Central memory CD4-positive, alpha-beta T cell (primary cell): ENCODE measurements around the gene MYO5B.

ENCODE experiments used
- DNase-seq: peaks from one replicate; pipeline ENCODE4 v3.0.0; 2022

Gene MYO5B

DNA sequence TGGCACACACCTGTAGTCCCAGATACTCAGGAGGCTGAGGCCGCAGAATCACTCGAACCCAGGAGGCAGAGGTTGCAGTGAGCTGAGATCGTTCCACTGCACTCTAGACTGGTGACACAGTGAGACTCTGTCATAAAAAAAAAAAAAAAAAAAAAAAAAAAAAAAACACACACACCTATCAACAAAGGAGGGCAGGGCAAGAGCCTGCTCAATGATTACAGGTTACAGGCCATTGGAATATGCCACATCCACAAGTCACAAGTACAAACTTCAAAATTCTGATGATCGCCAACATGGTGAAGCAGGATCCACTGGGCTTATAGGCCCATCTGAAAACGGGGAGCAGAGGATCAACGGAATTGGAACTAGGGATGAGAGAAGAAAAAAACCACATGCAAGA lies 6.3 kb downstream of the MYO5B start:
- DNase-seq, result no peak

DNA sequence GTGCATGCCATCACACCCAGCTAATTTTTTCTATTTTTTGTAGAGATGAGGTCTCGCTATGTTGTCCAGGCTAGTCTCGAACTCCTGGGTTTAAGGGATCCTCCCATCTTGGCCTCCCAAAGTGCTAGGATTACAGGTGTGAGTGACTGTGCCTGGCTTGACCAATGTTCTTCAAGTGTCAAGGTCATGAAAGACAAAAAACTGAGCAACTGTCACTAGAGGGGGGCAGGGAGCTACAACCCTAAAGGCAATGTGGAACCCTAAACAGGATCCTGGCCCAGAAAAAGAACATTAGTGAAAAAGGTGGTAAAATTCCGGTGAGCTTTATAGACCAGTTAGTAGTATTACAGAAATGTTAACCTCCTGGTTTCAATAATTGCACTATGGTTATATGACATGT lies 7.3 kb downstream of the MYO5B start:
- no peak for DNase-seq

DNA sequence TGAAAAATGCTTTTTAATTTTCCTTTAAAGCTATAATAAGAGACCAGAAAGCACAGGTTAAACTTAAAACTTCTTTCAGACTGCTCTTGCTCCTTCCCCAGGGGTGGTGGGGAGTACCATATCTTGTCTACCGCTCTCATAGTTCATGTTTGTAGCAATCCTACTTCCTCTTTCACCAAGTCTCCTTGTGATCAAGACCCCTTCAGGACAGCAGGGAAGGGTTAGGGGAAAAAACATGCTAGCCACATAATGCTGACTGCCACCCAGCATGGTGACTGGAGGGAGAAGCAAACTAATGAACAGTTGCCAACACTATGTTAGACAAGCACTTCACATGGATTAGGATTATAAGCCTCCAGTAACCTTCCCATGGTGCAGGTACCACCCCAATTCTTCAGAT lies 8.6 kb downstream of the MYO5B start:
- no peak for DNase-seq

DNA sequence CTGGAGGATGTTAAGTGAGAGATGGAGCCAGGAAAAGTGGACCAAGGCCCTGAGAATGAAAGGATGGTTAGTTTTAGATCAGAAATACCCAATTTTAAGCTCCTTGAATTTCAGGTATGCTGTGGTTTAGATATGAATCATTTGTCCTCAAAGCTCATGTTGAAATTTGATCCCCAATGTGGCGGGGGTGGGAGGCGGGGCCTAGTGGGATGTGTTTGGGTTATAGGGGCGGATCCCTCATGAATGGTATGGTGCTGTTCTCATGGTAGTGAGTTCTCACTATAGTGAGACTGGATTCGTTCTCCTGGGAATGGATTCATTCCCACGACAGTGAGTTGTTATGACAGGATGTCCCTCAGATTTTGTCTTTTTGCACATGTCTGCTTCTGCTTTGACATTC lies 11.4 kb downstream of the MYO5B start:
- no peak for DNase-seq

DNA sequence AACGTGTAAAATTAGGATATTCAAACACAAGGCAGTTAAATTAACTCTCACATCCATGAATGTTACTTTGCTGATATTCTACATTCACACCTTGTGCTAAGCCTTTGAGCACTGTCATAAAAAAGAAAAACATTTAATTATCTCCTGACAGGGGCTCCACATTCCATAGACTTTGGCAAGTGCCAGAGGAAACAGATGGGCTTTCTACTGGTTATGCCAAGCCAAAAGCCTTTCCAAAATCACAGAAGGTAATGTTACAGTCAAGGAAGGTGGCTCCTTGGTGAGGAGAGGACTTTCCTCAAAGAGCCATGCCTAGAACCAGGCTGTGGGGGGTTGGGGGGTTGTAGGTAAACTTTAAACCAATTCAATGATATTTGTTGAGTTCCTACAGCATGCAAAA lies 12.4 kb downstream of the MYO5B start:
- no peak for DNase-seq

DNA sequence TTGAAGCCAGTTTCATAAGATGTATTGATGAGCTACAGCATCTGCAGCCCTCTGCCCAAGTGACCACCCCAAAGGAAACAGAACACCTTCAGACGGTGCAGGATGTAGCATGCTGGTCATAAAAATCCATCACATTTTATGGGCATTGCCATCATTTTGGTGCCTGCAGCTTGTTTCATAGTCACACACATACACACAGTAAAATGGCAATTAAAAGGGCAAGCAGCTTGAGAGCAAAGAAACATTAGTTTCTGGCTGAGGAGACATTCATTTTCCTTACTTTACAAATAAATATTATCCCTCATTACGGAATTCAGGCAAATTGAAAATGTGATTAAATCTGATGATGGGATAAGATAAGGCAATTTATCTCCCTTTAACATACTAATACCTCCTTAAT lies 13.4 kb downstream of the MYO5B start:
- no peak for DNase-seq

DNA sequence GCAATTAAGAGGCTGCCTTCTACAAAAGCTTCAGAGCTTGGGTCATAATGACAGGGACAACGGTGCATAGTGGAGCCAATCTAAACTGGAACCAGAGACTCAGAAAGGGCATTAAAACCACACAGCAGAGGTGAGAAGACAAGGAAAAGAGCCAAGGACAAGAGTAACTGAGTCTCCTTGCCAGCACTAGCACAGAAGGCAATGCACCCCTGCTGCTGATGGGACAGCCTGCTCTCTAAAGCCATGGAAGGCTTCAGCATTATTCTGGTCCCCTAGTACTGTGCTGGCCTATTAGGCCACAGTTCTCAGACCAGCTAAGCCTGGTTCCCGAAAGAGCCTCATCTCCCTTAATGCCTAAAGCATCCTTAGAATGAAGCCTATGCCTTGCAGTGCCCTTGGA lies 15.5 kb downstream of the MYO5B start:
- DNase-seq, result no peak

DNA sequence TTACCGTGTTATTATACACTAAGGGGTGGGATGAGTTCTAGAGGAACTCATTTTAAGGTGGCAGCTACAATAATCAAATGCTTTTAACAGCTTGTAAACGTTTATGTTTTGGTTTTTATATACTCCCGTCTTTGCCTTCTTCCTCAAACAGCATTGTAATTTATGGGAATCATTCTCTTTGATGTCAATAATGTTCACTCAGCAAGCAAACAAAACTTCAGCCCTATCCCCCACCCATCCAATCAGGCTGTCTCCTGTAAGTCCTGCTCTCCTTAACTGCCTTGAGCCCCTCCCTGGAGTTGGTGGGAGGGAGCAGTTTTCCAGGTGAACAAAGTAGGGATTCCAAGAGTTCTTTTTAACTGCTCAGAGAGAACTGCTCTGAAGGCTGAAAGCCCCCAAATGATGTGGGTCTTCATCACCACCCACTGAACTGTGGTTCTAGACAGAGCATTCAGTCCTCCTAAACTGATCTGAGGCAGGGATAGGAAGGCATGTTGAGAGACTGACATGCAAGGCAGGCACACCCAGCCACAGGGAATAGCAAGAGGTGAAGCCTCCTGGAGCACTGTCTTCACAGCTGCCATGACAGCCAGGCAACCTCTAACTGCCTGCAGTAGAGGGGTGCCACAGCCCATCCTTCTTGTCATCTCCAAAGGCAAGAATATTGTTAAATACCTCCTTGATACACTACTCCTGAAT lies 17.5 kb downstream of the MYO5B start:
- DNase-seq, result no peak

DNA sequence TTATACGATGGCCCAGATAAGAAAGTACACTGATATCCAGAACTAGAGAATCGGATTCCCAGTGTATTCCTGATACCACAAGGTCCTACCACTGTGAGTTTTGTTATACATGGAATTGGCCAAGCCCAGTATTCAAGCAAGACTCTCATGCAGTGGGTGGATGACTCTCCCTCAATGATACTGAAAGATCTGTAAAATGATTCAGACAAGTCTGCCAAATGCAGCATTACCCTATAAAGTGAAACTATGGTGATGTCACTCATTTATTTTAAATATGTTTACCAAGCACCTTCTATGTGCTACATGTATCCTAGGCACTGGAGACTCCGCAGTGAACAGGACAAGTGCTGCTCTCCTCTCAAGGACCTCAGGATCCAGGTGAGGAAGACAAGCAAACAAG lies 22.6 kb downstream of the MYO5B start:
- no peak for DNase-seq

DNA sequence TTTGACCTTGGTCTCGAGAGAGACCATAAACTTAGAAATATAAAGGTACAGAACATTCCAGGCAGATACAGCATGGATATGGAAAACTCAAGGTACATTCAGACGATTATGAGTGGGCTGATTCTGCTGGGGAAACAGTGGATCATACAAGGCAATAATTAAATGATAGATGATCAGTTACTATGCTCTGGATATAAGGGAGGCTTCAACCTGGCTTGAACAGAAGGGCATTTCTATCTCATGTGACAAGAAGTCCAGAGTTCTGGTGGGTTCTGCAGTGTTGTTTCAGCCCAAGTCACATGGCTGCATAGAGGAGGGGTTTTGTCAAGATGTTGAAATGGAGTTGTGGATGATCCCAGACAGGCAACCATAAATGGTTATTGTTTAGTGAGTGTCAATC lies 23.5 kb downstream of the MYO5B start:
- no peak for DNase-seq

DNA sequence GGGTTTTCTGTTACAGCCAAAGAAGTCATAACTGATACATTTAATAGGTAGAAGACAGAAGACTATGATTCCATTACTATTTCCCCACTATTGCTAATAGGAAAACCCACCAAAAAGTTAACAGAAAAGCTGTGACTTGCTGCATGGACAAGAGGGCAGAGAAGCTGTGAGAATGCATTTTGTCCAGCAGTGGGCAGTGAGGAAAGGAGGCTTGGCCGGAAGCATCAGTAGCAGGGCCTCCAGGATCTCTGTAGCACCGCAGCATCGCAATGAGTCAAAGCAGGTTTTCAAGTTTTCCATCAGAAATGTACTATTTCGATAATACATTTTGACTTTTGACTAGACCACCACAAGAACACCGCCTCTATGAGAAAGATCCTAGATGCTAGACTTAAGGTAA lies 24.9 kb downstream of the MYO5B start:
- no peak for DNase-seq

DNA sequence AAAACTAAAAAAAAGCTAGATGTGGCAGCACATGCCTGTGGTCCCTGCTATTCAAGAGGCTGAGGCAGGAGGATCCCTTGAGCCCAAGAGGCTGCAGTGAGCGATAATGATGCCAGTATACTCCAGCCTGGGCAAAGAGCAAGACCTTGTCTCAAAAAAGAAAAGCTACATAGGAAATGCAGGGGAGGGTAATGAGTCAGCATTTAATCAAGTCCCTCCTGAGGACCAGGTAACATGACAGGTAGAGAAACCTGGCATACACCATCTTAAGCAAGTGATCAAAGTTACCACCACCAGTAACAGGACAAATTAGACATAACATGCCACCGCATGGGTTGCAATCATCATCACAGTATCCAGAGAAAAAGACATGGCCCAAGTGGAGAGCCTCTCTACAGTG lies 25.8 kb downstream of the MYO5B start:
- no peak for DNase-seq

DNA sequence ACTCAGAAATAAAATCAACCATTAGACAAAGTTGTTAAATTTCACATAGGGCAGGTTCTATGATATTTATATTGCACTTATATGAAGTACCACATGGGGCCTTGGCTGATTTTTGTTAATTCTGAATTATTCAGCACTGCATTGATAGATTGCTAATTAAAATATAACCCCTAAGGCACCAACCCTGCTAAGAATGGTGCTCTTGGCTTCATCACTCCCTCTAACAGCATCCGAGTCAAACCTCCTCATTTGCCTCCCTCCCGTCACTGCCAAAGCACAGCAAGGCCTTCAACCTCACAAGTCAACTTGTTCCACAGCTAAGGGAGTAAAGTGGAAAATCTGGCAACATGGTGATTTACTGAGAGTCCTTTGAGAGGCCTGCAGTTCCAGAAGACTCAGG lies 27.0 kb downstream of the MYO5B start:
- no peak for DNase-seq

DNA sequence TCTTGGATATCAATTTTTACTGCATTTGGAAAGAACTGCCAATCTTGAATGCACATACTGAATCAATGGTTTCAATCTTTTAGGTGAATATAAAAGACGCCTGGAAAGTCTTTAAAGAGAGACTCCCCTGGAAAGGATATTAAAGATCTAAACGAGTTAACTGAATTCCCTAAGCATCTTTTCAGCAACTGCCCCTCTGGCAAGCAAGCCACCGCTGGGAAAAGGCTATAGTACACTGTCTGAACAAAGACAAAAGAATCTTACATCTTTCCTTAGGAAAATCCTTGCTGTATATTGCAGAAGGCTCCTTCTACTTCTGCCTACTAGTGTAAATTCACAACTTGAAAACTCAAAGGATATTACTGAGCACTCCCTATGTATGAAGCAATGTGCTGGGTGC lies 28.0 kb downstream of the MYO5B start:
- DNase-seq, result no peak

DNA sequence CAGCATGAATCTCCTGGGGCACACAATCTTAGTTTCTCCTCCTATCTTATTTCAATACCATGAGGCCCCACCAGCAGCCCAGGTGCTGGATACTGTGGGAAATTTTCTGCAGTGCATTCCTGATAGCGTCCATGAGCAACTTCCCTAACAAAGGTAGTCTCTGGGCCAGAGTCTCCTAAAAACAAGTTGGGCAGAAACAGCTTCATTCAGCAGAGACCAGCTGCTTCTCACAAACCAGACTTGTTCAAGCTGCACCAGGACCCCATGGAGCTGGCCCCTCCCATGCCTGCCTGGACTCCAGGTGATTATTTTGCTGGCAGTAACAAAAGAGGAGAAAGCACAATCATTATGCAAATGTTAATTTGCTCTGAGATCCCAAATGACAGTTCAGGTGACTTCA lies 31.4 kb downstream of the MYO5B start:
- DNase-seq, result no peak

DNA sequence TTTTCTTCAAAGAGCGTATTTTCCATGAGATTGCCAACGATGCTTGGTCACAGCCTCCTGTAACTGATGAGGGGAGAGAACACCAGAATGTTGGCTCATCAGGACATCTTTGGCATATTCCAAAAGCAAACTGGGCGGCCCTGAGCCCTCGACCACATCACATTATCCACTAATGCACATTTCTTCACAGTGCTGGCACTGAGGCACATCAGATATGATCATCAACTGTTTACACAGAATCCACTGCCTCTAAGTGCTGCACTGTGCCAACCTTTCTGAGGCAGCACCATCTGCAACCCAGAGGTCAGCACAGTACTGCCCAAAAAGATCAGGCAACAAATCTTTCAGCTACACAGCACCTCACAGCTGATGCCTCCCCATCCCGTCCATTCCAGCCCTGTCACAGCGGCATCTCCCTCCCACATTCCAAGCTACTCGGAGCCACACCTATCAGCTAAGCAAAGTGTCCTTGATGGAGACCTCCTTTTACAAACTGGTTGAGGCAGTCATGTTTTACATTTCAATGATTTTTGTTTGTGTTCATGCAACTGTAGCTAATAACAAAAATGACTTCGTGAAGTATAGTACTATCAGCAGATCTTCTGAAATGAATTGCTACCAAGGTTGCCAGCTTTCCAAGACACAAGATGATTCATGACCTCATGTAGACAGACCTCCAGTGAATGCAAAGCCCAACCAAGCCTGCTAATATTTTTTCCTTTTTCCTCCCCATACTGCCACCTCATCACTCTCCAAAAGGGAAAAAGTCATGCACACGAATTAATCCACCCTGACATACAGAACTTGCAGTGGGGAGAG lies 32.3 kb downstream of the MYO5B start:
- no peak for DNase-seq

DNA sequence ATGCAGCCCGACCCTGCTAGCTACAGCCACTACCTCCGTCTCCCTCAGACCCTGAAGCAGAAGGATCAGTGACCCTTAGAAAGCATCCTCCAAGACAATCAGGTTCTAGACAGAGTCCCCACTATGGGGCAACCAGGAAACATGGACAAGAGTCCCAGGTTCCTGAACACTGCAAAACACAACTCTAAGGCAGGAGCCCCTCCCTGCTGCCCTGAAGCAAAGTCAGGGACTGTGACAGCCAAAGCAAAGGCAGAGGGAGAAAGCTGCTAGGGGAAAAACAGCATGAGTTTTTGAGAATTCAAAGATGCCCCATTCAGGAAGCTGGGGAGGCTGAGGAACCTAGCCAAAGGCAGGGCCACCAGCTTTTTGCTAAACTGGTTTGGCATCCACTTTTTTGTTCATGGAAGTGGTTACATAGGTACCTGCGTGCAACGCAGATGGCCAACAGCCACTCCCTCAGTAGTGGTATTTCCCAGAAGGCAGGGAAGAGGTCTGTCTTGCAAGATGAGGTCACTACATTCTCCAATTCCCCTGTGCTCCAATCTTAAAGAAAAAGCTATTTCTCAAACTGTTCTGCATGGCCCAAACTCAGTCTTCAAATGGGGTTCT lies 33.2 kb downstream of the MYO5B start:
- no peak for DNase-seq

DNA sequence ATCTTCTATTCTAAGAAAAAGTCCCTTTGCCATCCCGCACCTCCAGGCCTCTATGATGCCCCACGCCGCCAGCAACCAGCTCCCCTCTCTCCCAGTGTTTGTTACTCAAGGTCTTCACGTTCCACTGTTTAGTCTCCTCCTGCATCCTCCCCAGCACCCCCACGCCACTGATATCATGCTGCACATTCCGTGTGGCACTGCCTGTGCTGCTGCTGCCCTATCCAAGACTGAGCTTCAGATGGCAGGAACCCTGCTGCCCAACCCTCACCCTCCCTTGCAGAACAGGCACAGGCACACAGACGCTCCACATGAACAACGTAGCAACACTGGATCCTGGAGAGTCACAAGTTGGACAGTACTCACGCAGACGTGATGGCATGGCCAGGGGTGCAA lies 35.3 kb downstream of the MYO5B start:
- no peak for DNase-seq

DNA sequence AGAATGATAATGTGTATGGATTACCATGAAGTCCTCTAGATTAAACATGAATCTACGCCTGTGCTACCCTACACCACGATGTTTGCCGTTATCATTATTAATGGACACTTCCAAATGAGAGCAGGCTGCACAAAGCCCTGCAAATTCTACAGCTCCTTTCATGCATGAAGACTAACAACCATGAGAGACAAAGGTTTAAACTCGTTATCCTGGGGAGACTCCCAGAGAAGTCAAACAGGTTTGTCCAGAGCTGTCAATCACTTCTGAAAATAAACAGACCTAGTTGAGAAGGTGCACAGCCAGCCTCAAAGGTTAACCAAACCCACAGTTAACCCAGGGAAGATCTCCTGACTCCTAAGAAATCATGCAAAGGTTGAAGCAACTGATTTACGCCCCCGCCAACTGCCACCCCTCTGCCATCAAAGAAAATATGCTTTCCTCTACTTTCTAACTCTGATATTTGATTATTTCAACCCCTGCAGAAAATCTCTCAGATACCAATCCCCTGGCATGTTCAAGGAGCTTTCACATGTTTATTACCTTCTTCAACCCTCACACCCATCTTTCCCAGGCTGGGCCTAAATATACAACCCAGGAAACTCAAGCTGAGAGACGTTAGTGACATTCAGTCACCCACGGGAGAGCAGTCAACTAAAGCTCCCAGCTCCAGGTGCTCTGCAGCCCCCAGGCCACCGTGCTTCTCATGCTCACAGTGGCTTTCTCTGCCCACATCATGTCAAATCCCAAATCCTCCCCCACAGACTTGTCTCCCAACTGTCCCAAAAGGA lies 35.9 kb downstream of the MYO5B start:
- DNase-seq, result no peak

DNA sequence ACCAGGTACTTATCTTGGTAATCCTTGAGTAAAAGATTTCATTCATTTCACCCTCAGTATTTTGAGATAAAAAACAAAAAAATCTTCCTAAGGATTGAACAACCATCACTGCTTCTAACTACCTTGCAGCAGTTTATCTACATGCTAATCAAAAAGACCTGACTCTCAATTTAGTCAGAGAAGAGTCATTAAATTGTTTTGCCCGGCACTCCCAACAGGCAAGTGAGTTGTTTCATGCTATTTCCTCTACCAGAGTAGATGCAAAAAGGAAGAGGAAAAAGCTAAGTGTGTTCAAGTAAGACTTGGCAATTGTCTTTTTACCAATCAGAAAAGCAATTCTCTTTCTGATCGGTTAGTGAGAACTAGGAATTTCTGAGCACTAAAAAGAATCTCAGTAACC lies 39.5 kb downstream of the MYO5B start:
- DNase-seq, result no peak

DNA sequence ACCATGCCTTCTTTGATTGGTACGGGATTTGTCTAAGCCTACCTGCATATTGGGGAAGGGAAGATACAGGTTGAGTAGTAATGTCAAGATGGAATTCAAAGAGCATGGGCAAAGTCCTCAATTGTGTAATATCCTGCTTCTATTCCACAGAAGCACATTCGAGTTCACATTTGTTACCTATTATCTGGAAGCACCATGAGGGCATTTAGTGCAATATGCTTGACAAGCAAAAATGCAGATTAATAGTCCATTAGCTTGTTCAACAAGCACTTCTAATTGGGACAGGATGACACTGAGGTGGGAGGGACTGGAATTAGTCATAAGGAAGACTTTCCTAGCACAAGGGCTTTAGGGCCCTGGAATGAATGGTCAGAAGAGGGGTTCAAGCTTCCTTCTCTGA lies 40.5 kb downstream of the MYO5B start:
- DNase-seq, result no peak

DNA sequence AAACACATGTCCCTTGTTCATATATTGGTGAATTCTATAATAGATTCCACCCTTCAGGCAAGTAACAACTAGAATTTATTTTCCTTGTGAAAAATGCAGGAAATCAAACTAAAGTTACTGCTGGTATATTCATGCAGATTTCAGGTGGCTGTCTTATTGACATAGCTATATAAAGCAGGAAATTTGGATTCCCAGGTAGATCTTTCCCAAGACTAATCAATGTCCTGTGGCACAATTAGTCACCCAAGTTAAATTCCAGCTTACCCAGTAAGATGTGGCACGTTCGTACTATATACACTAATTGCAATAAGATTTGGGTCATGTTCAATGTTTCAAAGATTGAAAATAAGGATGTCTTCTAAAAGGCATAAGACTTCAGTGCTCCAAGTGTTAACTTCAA lies 42.0 kb downstream of the MYO5B start:
- DNase-seq, result no peak

DNA sequence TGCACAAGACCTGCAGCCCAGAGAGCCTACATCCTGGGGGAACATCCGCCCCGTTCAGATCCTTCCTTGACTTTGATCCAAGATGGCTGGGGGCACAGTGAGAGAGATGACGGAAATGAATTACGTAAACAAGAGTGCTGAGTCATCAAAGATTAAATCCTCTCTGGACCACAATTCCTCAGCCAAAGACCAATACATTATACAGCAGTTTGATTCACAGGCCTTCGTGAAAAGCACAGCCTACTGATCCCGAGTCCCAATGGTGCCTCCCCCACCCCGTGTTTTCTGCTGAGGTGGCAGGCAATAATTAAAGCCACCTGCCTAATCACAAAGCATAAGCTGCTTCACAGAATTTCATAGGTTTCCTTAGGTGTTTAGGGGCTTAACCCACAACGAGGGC lies 43.0 kb downstream of the MYO5B start:
- DNase-seq, result no peak

DNA sequence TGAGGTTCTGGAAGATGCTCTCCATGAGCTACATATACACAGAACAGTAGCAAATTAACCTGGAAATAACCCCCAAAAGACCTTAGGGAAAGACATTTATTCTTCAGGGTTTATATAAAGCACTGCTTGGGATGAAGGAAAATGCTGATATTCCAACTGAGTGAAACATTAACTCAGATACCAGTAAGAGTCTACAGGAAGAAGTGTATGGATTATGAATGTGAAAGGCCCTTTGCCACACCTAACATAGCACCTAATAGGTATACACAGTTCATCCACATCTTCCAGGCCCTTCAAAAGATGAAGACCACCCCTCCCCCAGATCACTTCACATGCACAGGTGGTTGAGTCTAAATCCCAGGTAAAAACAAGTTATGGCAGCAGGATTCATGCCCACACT lies 50.4 kb downstream of the MYO5B start:
- DNase-seq, result no peak
